AG20443 (cell line): ENCODE data around the gene THRAP3.
A peak's percentile ranks its signal among the peaks of the same experiment; 100 is the strongest.
"Not testable (repeated sequence)": the region's sequence is repeated elsewhere in the genome, so short reads cannot be mapped to it uniquely, and the experiment has no call there.

Source experiments
- DNase-seq: peaks from one replicate; pipeline ENCODE4 v3.0.0; 2012; ENCODE audit warnings: low spot score, mixed read lengths

THRAP3 gene

DNA sequence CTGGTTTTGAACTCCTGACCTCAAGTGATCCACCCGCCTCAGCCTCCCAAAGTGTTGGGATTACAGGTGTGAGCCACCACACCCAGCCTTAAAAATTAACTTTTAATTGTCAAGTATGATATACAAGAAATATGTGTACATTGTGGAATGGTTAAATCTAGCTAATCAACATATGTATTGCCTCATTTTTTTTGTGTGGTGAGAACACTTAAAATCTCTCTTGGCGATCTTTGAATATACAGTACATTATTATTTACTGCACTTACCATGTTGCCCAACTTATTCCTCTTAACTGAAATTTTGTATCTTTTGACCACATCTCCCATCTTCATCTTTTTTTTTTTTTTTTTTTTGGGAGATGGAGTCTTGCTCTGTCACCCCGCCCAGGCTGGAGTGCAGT, 23.3 kb downstream of the THRAP3 start:
- DNase-seq, result no peak

DNA sequence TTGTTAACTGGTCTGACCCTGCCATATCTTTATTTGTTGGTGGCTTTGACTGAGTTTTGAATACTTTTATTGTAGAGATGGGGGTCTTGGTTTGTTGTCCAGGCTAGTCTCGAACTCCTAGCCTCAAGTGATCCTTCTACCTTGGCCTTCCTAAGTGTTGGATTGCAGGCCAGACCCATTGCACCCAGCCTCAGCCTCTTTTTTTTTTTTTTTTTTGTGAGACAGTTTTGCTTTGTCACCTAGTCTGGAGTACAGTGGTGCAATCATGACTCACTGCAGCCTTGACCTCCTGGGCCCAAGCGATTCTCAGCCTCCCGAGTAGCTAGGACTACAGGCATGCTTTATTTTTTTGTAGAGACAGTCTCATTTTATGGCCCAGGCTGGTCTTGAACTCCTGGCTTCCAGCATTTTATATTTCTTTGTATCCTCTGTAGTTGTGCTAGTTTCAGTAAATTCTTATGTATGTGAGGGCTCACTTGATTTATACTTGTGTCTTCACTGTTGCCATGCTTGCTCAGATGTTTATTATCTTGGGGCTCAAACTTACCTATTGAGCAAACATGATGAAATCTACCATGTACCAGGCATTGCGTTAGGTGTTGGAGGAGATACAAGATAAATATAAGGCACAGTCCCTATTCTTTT, 24.1 kb downstream of the THRAP3 start:
- DNase-seq, result peak; percentile 51

DNA sequence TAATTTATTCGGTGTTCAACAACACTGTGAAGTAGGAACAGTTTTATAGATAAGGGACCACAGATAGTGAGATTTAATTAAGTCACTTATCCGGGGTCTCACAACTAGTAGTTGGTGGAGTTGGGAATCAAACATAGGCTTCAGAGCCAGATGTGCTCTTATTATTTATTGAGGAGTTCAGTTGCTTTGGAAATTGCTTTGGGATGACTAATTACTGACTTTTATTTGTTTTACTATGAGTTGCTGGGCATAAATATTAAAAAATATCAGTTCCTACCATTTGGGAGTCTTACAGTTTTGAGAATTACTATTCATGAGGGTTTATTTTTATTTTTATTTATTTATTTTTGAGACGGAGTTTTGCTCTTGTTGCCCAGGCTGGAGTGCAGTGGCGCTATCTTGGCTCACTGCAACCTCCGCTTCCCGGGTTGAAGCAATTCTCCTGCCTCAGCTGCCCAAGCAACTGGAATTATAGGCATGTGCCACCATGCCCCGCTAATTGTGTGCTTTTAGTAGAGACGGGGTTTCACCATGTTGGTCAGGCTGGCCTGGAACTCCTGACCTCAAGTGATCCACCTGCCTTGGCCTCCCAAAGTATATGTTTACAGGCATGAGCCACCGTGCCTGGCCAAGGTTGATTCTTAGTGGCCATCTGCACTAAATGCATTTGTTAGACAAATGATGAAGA, 27.7 kb downstream of the THRAP3 start:
- DNase-seq, result peak; percentile 29

DNA sequence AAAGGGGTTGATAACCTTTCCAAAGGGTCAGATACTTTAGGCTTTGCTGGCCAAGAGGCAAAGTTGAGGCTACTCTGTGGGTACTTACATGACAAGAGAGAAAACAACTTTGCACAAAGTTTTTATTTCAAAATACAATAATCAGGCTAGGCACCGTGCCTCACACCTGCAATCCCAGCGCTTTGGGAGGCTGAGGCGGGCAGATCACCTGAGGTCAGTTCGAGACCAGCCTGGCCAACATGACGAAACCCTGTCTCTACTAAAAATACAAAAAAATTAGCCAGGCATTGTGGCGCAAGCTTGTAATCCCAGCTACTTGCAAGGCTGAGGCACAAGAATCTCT, 28.2 kb downstream of the THRAP3 start:
- DNase-seq, result not testable (repeated sequence)

DNA sequence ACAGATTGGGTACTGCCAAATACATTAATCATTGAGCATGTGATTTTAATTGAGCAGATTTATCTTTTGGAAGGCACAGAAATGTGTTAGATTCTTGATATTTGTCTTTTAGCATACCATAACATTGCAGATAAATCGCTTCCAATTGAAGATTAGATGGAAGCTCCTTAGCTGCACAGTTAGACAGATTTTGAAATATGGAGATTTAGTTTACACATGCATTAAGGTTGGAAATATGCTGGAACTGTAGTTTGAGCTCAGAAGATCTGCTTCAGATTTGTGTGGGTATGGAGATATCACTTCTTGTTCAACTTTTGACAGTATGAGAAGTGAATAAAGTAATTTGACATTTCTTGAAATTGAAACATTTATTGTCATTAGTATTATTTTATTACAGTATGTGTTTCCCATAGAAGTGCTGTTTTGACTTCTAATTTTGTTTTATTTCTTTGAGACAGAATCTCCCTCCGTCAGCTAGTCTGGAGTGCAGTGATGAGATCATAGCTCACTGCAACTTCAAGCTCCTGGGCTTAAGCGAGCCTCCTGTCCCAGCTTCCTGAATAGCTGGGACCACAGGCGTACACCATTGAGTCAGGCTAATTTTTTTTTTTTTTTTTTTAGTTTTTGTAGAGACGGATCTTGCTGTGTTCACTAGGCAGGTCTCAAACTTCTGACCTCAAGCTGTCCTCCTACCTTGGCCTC, 29.1 kb downstream of the THRAP3 start:
- DNase-seq, result peak; percentile 47

DNA sequence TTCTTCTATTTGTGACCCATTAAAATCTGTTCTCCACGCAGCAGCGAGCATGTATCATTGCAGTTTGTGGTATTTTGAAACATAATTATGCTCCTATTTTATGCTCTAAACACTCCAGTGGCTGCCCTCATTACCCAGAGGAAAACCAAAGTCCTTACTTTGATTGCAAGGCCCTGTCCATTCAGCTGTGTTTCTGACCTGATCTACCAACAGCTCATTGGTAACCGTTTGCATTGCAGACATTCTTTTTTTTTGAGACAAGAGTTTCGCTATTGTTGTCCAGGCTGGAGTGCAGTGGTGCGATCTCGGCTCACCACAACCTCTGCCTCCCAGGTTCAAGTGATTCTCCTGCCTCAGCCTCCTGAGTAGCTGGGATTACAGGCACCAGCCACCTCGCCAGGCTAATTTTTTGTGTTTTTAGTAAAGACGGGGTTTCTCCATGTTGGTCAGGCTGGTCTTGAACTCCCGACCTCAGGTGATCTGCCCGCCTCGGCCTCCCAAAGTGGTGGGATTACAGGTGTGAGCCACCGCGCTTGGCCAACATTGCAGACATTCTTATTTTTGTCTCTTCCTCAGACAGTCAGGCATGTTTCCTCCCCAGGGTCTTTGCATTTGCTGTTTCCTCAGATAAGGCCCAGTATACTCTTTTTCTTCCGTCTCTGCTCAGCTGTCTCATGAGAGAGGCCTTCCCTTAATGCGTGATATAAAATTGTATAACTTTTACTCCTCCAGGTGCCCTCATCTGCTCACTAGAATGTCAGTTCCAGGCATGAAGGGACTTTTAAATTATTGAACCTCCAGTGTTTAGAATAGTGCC, 32.5 kb downstream of the THRAP3 start:
- DNase-seq, result no peak

DNA sequence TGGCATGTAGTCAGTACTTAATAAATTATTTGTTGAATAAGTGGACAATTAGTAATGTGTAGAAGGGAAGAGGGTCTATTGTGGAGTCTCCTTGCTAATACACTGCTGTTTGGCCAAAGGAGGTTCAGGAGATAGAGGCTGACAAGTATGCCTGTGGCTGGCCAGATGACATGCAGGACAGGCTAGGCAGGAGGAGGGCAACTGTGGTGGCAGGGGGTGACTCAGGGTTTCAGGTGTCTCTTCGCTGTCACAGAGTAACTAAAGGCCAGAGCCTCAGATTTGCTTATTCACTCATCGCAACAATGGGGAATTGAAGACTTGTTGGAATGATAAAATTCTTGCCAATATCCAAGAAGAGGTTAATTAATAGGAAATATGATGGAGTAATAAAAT, 33.1 kb downstream of the THRAP3 start:
- DNase-seq, result no peak

DNA sequence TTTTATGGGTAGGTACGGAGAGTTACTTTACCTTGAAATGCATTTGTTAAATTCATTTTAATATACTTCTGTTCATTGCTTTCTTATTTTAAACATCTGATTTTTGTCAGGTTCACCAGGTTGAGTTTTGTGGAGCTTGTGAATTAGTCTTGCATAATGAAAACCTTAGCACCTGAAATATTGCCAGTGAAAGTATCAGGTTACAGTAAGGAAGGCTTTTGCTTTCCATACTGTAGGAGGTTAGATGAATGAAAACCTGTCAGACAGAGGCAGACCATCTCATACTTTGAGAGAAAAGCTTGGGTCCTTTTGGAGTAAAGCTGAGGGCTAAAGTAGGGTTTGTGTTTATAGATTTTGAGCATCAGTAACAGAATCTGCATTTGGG, 34.7 kb downstream of the THRAP3 start:
- no peak for DNase-seq

DNA sequence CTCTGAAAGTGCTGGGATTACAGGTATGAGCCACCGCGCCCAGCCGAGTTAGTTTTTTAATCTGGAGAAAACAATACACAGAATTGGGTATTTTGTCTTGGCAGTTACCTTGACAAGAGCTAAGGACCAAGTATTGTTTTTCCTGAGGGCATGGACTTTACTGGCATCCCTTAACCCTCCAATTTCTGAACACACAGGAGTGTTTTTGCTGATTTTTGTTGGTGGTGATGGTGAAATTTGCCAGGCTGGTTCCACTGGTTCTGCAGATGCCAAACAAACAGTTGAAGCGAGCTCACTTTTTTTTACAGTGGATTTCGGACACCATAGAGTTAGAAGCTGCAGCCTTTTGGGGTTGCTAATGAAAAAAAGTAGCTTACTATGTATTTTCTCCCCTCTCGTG, 44.7 kb downstream of the THRAP3 start:
- no peak for DNase-seq

DNA sequence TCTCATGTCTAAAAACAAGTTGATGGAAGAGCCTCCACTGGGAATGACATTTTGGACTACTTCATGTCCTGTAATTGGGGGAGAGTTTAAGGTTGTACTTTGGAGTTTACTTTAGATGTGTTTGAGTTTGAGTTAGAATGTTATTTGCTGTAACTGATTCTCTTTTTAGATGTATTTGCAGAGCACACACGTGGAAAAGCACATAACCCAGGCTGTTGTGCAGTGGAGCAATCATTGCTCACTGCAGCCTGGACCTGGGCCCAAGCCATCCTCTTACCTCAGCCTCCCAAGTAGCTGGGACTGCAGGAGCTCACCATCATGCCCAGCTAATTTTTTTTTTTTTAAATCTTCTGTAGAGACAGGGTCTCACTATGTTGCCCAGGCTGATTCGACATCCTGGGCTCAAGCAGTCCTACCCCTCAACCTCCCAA, 45.2 kb downstream of the THRAP3 start:
- no peak for DNase-seq

DNA sequence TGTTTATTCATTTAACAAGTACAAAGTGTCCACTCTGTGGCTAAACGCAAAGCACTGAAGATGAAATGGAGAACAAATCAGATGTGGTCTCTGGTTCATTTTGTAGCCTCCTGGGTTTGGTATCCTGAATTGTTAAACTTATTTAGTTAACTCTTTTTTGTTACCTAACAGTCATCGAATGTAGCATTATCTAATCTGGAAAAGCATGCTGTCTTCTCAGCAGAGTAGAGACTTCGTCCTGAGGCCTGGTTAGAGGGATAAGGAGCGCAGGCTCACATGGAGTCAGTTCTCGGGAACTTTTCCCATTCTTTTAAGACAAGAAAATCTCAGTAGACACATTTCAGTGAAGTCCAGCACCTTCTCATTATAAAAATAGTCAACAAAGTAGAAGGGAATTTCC, 48.8 kb downstream of the THRAP3 start:
- no peak for DNase-seq

DNA sequence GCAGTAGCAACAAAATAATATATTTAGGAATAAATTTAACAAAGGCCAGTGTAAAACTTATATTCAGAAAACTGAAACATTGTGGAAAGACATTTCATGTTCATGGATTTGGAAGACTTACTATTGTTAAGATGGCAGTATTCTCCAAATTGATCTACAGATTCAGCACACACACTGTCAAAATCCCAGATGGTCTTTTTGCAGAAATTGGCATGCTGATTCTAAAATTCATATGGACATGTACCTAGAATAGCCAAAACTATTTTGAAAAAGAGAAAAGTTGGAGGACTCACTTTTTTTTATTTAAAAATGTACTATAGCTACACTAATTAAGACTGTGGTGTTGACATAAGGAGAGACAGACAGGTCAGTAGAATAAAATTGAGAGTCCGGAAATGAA, 50.0 kb downstream of the THRAP3 start:
- DNase-seq, result no peak

DNA sequence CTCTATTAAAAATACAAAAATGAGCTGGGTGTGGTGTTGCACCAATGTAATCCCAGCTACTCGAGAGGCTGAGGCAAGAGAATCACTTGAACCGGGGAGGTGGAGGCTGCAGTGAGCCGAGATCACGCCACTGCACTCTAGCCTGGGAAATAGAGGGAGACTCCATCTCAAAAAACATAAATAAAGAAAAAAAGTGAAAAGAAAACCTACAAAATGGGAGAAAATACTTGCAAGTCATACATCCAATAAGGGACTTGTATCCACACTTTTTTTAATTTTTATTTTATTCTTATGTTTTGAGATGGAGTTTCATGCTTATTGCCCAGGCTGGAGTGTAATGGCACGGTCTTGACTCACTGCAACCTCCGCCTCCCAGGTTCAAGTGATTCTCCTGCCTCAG, 52.4 kb downstream of the THRAP3 start:
- no peak for DNase-seq

DNA sequence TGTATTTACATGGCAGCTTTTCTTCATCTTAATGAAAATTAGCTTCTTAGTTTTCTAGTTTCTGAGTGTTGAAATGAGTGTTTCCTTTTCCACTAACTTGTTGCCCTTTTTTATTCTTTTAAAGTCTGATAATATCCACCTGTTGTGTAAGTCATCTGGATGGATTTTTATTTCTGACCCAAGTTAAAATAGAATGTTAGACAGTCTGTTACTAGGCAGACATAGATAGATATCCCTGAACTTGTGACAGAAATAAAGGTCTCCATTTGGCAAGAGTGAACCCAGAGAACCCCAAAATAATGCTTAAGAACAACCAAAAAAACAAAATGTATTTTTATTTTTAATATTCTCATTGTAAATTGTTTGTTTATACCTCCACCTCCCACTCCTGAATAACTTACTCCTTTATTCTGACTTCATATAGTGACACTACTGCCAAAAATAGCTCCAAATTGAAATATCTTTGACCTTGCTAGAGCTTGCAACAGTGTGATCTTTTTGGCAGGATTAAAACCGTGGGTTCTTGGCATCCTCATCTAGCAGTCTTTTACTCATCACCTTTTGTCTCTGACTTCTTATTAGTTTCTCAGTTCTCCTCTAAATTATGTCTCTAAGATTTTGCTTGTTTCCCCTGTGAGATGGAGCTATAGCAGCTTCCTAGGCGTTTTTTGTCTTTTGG, 55.0 kb downstream of the THRAP3 start:
- peak; percentile 33 for DNase-seq

DNA sequence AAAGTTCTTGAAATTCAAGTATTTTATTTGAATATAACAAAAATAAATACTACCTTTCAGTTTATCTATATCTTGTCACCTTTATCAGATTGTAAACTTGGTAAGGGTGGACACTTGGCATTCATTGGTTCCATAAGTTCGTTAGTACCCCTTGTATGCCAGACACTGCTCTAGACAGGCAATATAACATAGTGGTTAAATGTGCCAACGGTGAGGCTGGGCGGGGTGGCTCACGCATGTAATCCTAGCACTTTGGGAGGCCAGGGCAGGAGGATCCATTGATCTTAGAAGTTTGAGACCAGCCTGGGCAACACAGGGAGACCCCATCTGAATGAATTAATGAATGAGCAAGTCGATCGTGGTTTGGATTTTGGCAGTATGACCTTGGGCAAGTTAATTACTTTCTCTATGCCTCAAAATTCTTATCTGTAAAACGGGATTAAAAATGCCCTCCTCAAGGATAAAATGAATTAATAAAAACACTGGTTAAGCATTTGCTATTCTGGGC, 55.6 kb downstream of the THRAP3 start:
- no peak for DNase-seq

DNA sequence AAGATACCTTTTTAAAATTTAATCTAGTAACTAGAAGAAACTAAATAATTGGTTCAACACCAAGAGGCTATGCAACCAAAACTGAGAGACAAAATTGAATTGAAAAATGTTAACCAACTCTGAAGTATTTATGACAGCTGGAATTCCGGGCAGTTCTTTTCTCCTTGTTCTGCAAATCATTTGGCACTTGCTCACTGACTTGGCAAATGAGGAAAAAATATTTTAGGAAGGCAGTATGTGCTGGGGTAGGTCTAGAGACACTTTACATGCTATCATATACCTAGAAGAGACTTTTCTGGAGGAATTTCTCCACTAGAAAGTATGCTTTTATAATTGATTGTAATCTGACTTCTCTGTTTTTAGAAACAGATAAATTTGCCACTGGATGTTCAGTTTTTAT, 59.8 kb downstream of the THRAP3 start:
- DNase-seq, result peak; percentile 19

DNA sequence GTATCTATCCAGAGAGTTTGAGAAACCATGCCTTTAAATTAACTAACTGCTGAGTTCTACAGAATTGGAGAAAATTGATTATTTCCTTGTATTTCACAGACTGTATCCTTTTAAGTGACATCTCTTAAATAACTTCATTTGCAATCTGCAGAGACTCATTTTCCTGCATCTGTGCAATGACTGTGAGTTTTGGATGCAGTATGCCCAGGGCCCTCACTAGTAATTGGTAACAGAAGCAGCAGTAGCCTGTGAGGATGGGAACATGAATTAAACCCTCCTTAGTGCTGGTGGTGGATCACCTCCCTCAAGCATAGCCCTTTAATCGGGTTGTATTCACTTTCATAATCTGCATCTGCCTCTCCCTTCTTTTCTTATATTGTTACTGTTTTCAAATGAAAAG, 60.3 kb downstream of the THRAP3 start:
- DNase-seq, result no peak

DNA sequence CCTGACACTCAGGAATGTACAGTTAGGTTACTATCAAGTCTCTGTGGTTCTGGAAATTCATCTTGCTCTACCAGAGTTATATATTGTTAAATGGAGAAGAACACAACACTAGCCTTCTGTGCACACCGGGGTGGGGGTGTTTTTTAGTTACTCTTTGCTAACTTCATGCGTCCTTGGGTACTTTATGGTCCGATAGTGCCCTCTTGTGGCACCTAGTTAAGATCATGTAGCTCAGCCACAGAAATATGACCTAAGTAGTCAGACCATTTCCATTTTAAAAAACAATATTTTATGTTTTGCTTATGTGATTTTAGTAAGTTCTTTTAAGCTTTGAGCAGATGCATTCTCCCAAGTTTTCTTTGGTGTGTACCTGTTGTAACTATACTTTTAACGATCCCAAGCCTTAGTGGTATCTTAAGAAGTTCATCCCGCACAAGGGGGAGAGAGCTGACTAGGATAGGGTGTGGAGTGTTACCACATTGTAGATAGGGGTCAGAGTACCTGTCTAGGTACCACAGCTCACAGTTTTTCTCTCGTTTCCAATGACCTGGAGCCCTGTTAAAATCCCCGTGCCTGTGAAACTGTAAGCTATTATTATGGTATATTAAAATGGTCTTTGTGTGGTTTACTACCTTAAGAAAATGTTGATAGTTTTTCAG, 61.3 kb downstream of the THRAP3 start:
- peak; percentile 83 for DNase-seq

DNA sequence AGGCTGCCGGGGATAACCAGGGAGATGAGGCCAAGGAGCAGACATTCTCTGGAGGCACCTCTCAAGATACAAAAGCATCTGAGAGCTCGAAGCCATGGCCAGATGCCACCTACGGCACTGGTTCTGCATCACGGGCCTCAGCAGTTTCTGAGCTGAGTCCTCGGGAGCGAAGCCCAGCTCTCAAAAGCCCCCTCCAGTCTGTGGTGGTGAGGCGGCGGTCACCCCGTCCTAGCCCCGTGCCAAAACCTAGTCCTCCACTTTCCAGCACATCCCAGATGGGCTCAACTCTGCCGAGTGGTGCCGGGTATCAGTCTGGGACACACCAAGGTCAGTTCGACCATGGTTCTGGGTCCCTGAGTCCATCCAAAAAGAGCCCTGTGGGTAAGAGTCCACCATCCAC, 62.6 kb downstream of the THRAP3 start:
- no peak for DNase-seq

DNA sequence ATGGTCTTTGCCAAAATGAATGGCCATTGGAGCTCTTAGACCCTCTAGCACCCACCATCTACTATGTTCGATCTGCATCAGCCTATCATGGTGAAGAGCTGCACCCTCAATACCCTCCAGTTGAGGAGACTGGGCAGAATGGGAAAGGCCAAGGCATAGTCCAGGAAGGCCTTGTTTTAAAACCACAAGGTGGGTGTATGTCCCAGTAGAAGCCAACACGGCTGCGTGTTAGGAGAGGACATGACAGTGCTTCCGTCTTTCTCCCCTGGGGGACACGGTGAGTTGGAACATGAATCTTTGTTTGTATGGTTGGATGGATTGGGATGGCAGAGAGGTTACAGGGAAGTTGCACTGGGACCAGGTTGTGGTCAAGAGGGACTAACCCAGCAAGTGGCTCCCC, 63.4 kb downstream of the THRAP3 start:
- DNase-seq, result no peak

DNA sequence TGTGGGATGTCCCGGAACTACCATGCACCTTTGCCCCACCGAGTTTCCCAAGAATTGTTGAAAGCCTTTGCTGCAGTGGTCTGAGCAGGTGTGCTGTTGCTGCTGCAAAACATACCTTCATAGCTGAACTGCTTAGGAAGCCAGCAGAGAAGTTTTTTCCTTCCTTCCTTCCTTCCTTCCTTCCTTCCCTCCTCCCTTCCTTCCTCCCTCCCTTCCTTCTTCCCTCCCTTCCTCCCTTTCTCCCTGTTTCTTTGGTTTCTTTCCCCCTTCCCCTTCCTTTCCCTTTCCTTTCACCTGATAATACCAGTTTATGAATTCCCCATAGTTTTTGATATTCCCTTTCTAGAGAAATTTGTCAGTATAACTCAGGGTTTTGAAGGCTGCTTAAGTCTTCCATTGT, 71.1 kb downstream of the THRAP3 start:
- no peak for DNase-seq
